Muscle of arm (tissue), 14 donors: ENCODE results near the gene SLC66A2. TPM values are rescaled to one million over a fixed set of nuclear protein-coding genes. Genes with fewer than 3 reads are reported as not detected.
"Not testable (repeated sequence)": the region's sequence is repeated elsewhere in the genome, so short reads cannot be mapped to it uniquely, and the experiment has no call there.

Source experiments
- DNase-seq: peaks from one replicate; pipeline ENCODE4 v3.0.0-alpha.2; 2013
- long read RNA-seq, 11 donors: transcript quantifications; one replicate each; lab custom pipeline, GENCODE V29; 2026
- polyA plus RNA-seq, 12 donors: library from polyadenylated mRNA; unstranded; fragments of 120-200 nt; gene quantifications; one replicate each; pipeline ENCODE4 v1.2.1, GENCODE V29; 2013; ENCODE audit not compliant: insufficient read length in 12 of 12

SLC66A2 gene
- polyA plus RNA-seq: 10 to 100 TPM in 11 of 12 donors, not detected in 1; 17.4 to 27.9 (median 20.9) TPM
- long read RNA-seq, donor 1, transcript PQLC1-202 (5 exons, 2,475 nt): major isoform, 7 of 18 reads
- long read RNA-seq, donor 1, partial matches to known transcripts: 9 of 18 reads
- long read RNA-seq, donor 1, other reads (novel, unspliced or antisense): 0 of 18 reads
- long read RNA-seq, donor 2, partial matches to known transcripts: 0 of 3 reads
- long read RNA-seq, donor 2, other reads (novel, unspliced or antisense): 0 of 3 reads
- long read RNA-seq, donor 3, partial matches to known transcripts: 0 of 3 reads
- long read RNA-seq, donor 3, other reads (novel, unspliced or antisense): 0 of 3 reads
- long read RNA-seq, donor 4, partial matches to known transcripts: 0 of 2 reads
- long read RNA-seq, donor 4, other reads (novel, unspliced or antisense): 0 of 2 reads
- long read RNA-seq, donor 5, transcript PQLC1-203 (6 exons, 2,555 nt): major isoform, 9 of 19 reads
- long read RNA-seq, donor 5, partial matches to known transcripts: 0 of 19 reads
- long read RNA-seq, donor 5, other reads (novel, unspliced or antisense): 5 of 19 reads
- long read RNA-seq, donor 6, partial matches to known transcripts: 0 of 3 reads
- long read RNA-seq, donor 6, other reads (novel, unspliced or antisense): 0 of 3 reads
- long read RNA-seq, donor 7, partial matches to known transcripts: 0 of 4 reads
- long read RNA-seq, donor 7, other reads (novel, unspliced or antisense): 0 of 4 reads
- long read RNA-seq, donor 8, transcript PQLC1-211 (4 exons, 1,247 nt): minor isoform, 6 of 16 reads
- long read RNA-seq, donor 8, transcript PQLC1-203 (6 exons, 2,555 nt): major isoform, 7 of 16 reads
- long read RNA-seq, donor 8, partial matches to known transcripts: 0 of 16 reads
- long read RNA-seq, donor 8, other reads (novel, unspliced or antisense): 0 of 16 reads
- long read RNA-seq, donor 9, partial matches to known transcripts: 0 of 5 reads
- long read RNA-seq, donor 9, other reads (novel, unspliced or antisense): 0 of 5 reads
- long read RNA-seq, donor 10, partial matches to known transcripts: 0 of 5 reads
- long read RNA-seq, donor 10, other reads (novel, unspliced or antisense): 0 of 5 reads
- long read RNA-seq, donor 11, partial matches to known transcripts: 0 of 5 reads
- long read RNA-seq, donor 11, other reads (novel, unspliced or antisense): 0 of 5 reads

DNA sequence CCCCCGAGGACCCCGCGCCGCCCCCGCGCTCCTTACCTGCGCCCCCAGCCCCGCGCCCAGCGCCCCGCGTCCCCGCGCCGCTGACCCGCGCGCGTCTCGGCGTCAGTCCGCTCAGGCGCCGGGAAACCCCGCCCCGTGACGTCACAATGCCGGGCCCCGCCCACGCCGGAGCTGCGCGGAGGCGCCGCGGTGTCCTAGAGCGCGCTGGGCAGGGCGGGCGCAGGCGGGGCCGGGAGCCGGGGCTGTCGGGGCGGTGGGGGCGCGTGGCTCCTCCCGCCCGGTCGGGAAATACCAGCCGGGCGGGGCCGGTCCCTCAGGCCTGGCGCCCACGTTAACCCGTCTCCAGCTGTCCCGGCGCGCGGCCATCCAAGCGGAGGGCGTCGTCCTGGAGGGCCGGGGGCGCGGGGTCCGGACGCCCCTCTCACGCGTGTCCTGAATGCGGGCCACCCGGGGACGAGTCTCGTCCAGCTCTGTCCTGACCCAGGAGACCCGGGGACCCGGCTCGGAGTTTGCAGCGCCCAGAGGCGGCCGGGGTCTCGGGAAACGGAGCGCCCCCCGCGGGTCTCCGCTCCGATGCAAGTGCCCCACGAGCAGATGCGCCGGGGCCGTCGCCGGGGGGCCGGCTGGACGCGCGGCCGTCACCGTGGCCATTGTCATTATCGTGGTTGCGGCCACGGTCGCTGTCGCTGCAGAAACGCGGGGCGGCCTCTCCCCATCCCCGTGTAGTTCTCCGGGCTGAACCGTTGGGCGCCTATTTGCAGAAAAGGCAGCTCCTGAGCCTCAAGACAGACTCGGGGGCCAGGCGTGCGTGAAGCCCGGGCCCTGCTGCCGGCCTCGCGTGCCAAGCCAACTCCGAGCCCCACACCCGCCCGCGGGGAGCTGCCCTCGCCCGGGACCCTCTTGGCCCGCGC is at the start of gene SLC66A2:
Gene SLC66A2 (minus strand): TSS at position 109 of the 911 bp plus-strand sequence. CDS start 727 bp downstream, outside the sequence.
- peak; percentile 93 for DNase-seq

DNA sequence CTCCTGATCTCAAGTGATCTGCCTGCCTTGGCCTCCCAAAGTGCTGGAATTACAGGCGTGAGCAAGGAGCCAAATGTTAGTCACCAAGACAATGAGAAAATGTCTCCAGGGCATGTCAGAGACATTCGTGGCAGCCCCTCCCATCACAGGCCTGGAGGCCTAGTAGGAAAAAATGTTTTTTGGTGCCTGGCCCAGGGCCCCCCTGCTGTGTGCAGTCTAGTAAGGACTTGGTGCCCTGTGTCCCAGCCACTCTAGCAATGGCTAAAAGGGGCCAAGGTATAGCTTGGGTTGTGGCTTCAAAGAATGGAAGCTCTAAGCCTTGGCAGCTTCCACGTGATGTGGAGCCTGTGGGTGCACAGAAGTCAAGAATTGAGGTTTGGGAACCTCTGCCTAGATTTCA is 49.4 kb upstream of the SLC66A2 start:
- no peak for DNase-seq

DNA sequence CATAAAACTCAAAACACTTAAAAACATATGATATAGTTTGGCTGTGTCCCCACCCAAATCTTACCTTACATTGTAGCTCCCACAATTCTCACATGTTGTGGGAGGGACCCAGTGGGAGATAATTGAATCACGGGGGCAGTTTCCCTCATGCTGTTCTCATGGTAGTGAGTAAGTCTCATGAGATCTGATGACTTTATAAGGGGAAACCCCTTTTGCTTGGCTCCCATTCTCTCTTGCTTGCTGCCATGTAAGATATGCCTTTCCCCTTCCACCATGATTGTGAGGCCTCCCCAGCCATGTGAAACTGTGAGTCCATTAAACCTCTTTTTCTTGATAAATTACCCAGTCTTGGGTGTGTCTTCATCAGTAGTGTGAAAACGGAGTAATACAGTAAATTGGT is 48.2 kb upstream of the SLC66A2 start:
- not testable (repeated sequence) for DNase-seq

DNA sequence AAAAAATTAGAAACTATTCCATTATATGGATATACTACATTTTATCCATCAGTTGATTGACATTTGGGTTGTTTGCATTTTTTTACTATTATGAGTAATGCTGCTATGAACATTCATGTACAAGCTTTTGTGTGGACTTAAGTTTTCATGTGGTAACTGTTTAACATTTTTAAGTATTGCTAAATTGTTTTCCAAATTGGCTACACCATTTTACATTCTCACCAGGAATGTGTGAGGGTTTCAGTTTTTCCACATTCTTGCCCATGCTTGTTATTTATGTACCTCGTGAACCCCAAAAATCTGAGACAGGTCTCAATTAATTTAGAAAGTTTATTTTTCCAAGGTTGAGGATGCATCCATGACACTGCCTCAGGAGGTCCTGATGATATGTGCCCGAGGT is 40.0 kb upstream of the SLC66A2 start:
- no peak for DNase-seq

DNA sequence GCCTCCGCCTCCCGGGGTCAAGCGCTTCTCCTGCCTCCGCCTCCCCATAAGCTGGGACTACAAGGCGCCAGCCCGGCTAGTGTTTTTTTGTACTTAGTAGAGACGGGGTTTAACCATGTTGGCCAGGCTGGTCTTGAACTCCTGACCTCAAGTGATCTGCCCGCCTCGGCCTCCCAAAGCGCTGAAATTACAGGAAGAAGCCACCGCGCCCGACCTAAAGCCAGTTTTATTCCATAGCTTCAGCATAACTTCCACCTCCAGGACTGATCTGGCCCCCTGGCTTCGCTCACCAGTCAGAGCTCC is 37.7 kb upstream of the SLC66A2 start:
- no peak for DNase-seq

DNA sequence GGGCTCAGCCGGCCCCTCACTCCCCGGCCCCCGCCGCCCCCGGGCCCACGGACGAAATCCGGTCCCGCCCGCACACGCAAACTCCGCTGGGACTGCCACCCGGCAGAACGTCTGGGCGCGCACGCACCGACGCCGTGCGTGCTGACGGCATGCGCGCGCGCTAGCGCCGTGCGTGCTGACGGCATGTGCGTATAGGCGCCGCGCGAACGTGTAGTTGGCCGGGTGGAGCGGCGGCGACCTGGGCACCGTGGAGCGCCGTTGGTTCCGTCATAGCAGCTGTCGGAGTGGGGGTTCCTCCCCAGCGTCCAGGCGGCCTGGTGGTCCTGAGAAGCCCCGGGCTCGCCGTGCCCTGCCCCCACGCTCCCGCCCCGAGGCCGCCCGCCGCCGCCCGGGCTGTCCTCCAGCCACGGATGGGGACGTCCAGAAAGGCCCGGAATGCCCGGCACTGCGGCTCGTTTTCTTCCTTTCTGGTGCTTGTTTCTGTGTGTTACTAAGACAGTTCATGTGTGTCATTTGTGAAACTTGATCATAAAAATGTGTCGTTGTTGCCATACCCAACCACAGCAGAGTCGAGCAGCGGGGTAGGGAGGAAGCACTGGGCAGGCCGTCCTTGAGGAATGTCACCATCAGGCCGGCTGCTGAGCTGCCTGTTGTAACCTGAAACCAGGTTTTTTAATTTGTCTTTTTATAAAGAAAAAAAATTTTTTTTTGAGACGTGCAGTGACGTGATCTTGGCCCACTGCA is 37.2 kb upstream of the SLC66A2 start, which contains the start of gene TXNL4A:
Gene TXNL4A (minus strand): TSS at position 113 of the 744 bp plus-strand sequence. CDS start 171 bp downstream, outside the sequence.
- DNase-seq: peak; percentile 92

DNA sequence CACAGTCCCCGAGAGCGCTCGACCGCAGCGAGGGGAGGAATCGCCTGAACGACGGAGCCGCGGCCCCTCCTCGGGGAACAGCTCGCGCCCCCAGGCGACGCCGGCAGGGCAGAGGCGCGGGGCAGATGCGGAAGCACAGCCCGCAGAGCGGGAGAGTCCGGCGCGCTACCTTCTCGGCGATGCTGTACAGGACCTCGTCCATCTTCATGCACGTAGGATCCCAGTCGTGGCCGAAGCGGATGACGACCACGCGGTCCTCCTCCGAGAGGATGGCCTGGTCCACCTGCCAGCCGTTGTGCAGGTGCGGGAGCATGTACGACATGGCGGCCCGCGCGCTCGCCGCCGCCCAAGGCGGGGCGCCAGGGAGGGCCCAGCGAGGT is 36.6 kb upstream of the SLC66A2 start:
- DNase-seq: peak; percentile 63

DNA sequence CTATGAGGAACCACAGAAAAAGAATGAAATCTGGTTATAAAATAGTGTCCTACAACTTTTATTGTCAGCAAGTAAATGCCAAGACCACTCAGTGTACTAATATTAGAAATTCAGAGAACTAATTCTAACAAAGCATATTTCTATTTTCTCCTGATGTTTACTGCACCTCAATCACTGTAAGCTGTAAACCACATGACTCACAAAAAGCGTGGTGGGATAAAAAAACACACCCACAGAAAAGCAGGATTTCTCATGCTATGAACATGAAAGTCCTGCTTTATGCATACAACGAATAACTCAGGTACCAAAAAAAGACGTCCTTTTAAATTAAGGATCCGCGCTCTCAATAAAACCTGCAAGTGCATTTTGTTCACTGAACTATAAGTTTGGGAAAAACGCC is 36.1 kb upstream of the SLC66A2 start:
- DNase-seq: peak; percentile 12

DNA sequence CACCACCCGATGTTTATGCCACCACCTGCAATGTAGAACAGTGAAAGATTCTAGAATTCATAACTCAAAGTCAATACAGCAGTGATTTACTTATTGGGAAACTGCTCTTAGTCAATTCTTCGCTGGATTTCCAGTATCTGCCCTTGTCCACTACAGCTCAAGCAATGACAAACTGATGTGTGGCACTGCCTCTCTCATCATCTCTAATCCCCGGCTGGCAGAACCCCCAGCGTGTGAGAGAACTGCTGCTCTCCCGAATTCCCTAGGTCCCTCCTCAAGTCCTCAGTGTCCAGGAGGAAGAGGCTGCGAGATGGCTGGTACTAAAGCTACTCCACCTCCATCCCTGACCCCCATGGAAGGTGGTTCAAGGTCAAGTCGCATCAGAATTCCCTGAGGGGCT is 35.3 kb upstream of the SLC66A2 start:
- DNase-seq: no peak

DNA sequence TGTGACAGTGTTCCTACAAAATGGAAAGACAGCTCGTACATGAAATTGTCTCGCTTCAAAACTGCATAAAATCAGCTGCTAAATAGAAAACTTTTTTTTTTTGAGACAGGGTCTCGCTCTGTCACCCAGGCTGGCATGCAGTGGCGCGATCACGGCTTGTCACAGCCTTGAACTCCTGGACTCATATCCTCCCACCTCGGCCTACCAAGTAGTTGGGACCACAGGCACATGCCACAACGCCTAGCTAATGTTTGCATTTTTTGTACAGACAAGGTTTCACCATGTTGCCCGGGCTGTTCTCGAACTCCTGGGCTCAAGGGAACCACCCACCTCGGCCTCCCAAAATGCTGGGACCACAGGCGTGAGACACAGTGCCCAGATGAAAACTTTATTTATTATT is 33.7 kb upstream of the SLC66A2 start:
- DNase-seq: no peak

DNA sequence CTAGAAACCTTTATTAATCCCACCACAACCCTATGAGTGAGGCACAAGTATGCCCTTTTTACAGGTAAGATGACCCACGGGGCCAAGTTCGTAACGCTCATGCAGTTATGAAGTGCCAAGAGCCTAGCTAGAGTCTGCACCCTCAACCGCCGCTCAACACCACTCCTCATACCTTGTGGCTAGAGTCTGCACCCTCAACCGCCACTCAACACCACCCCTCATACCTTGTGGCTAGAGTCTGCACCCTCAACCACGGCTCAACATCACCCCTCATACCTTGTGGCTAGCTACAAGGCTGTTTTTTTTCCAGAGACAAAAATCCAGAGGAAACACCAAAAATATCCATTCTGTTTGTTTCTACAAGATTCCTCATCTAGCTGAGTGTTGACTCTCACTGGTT is 32.3 kb upstream of the SLC66A2 start:
- DNase-seq: no peak

DNA sequence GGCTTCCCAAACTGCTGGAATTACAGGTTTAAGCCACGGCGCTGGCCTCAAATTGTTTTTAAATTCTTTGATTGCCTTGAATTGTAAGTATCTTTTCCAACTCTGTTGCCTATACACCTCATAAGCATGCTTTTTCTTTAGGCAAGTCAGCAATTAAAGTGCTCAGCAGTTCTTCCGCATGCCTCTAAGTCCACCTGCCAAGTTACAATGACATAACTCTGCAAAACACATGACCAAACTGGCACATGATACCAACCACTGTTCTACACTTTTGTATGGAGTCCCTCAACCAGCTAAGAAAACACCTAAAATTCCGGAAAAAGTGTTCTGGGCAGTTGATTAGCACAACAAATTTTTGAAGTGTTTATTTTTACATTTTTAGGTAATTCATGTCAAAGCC is 31.8 kb upstream of the SLC66A2 start:
- no peak for DNase-seq

DNA sequence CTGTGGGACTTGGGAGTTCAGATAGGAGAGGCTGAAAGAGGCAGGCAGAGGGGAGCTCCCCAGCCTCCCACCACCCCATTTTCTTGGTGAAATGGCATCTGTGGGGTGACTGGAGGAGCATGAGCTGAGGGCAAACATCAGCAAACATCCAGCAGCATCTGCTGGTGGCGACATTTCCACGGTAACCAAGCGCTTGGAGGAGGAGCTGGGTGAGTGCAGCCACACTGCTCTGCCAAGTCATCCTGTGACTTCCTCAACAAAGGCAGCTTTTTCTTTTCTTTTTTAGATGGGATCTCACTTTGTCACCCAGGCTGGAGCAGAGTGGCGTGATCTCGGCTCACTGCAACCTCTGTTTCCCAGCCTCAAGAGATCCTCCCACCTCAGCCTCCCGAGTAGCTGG is 31.3 kb upstream of the SLC66A2 start:
- no peak for DNase-seq

DNA sequence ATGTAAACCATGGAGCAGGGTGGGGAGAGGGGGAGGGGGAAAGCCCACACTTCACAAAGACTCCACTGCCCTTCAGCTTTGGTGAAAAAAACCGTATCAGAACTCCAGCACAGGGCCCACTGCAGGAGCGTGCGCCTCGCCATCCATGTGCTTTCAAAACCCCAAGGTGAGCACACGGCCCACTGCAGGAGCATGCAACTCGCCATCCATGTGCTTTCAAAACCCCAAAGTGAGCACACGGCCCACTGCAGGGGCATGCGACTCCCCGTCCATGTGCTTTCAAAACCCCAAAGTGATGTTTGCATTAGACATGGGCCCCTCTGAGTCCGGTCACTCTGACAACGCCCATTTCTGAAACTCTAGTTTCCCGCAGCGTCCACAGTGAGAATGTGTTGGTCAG is 29.1 kb upstream of the SLC66A2 start:
- no peak for DNase-seq

DNA sequence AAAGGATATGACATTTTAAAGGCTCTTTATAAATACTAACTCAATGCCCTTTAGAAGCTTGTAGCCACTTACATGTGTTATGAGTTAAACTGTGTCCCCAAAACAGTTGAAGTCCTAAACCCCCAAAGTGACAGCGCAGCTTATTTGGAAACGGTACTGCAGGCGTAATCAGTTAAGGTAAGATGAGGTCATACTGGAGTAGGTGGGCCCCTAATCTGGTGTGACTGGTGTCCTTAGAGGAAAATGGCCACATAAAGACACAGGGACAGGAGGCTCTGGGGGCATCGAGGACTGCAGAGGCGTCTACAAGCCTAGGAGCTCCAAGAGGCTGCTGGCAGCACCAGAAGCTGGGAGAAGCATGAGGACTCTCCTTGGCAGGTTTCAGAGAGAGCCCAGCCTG is 28.4 kb upstream of the SLC66A2 start:
- DNase-seq: no peak

DNA sequence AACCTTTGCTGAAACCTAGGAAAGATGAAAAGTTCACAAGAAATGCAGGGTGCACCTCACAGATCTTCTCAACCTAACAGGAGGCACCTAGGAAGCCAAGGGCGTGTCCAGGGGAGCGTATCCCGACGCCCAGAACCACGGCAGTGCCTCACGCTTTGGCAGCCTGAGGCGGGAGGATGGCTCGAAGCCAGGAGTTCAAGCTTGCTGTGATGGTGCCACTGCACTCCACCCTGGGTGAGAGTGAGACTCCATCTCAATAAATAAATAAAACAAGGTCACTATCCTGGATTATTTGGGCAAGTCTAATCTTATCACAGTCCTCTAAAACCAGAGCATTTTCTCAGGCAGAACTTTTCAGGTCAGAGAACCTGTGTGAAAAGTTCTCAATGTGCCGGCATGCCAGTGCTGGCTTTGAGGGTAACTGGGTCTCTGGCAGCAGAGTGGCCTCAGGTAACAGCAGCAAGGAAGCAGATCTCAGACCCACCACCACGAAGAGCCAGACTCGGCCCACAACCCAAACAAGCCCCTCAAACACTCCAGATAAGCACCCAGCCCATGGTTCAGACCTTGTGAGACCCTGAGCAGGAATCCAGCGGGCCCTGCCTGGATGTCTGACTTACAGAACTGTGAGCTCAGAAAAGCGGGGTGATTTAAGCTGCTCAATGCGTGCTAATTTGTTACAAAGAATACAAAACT is 24.7 kb upstream of the SLC66A2 start:
- no peak for DNase-seq

DNA sequence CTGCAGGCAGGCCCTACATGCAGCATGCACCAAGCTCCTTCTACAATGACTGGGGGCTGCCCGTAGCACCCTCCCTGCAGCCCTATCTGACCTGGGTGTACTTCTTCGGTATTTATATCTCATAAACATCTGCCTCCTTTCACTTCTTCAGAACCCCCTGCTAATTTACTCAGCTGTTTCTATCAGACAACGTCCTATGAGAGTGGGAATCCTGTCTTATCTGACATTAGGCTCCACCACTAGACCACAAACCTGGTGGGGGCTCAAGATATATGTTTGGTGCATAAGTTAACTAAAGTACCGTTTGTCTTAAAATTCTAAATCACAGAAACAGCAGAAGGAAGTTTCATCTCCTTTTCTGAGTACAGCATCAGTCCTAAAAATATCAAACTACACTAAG is 23.6 kb upstream of the SLC66A2 start:
- no peak for DNase-seq

DNA sequence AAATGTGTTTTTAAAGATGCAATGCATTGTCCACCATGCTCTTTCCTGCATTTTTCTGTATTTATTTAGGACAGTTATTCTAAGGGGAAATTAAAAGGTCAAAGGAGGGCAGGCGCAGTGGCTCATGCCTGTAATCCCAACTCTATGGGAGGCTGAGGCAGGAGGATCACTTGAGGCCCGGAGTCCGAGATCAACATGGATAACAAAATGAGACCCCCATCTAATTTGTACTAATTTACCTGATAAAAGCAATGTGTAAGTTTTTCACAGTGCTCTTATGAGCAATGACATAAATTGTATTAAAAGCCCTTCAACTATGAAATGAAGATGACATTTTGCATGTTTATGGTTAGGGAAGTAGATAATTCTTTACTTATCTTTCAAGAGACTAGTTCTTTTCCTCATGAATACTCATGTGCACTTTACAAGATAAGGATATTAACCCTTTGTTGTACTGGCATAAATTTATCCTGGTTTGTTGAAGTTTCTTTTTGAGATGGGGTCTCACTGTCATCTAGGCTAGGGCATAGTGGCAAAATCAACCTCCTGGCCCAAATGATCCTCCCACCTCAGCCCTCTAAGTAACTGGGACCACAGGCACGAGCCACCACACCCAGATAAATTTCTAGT is 22.7 kb upstream of the SLC66A2 start:
- DNase-seq: no peak

DNA sequence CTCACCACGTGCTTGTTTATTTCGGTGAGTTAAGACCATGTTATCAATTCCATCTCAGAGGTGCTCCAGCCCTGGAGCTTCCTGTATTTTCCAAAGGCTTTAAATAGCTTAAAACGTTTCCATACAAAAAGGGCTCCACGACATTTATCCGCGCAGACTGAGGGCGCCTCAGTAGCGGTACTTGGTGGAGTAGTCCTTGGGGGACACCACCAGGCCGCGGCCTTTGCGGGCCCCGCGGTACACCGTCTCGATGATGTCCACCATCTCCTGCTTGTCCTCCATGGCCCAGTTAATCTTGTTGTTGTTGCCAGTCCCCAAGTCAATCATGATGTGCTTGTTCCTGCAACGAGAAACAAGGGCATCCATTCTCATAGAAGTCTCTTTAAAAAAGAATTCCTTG is 22.1 kb upstream of the SLC66A2 start:
- no peak for DNase-seq
